ENCODE measurements around the gene NANOS3.

NANOS3 gene

GRCh38 chr19:13882836-13883235 is 5.9 kb downstream of the NANOS3 start:
- FAIRE-seq, result no peak

DNA sequence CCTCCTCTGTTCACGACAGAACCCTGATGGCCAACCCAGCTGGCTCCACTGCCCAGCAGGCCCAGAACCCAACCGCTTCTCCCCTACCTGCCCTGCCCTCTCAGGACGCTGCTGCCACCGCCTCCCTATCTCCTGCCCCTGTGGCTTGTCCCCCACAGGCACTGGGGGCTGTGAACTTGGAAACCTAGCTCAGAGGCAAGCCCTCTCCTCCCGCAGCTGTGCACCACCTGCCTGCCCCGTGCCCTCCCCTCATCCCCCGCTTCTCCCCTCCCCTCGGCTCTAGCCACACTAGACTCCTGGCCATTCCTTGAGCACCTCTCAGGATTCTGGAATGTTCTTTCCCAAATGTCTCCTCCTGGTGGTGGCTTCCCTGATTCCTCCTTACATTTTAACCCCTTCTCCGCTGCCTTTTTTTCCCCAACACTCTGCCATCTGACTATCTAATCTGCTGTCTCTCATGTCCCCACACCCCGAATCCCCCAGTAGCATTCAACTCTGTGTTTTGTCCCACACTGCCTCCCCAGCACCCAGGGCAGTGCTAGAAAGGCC is 6.7 kb downstream of the NANOS3 start:
- DNase-seq (ENCODE audit: insufficient read length, low spot score) (no peak), FAIRE-seq (no peak)

More at GRCh38 chr19:13882836-13883235, 5.9 kb downstream of the NANOS3 start:
- DNase-seq (ENCODE audit: insufficient read length, low spot score), result no peak

GRCh38 chr19:13884726-13885591 is 8.0 kb downstream of the NANOS3 start:
- DNase-seq (ENCODE audit: insufficient read length, low spot score) (no peak), FAIRE-seq (no peak)

GRCh38 chr19:13885826-13886365 is 9.0 kb downstream of the NANOS3 start:
- no peak for DNase-seq (ENCODE audit: insufficient read length, low spot score)
- no peak for FAIRE-seq

- DNase-seq (ENCODE audit: insufficient read length, low spot score) (no peak), FAIRE-seq (no peak)
Observed at GRCh38 chr19:13887018-13887436, 10.1 kb downstream of the NANOS3 start.

DNA sequence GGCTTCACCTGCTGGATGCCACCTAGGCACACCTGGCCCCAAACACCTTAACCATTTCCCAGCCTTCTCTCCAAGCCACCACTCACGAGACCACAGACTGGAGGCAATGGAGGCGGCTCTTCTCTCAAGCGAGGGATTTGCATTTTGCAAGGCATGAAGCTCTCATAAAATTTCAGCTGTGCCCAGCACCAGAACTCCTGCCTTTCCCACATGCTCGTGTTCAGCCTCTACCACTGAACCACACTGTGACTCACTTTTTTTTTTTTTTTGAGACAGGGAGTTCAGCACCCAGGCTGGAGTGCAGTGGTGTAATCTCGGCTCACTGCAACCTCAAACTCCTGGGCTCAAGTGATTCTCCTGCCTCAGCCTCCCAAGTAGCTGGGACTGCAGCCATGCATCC is 10.6 kb downstream of the NANOS3 start:
- DNase-seq (ENCODE audit: insufficient read length, low spot score) (no peak), FAIRE-seq (no peak)

DNA sequence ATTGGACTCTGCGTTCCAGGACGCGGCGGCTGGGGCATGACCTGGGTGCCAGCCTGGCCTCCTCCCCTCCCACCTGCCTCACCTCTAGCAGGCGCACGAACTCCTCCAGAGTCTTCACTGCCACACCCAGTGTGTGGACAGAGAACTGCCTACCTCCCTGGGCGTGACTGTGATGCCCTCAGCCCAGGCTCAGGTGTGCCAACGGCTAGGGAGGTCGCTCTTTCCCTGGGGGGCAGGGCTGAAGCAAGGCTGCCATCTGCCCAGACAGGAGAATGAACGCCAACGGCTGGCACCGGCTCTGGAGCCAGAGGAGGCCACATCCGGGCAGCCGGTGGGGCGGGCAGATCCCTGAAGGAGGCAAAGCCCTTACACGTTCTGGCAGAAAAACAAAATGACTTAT is 11.3 kb downstream of the NANOS3 start:
- FAIRE-seq, result no peak

DNA sequence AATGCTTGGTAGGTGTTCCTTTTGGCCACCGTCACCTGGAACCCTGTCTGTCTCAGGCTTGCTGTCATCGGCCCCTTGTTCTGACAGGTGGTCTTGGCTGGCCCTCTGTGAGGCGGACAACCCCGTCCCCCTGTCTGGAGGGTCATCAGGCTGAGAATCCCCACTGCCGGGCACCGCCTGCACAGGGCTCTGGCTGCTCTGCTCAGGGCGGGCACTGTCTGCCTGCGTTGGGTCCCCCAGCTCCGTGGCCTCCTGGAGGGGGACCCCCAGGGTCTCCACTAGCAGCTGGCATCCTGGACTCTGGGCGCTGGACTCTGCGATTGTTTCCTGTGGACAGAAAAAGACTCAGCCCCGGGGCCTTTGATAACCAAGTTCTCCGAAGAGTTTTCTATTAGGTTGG is 13.2 kb downstream of the NANOS3 start:
- FAIRE-seq, result no peak
- DNase-seq (ENCODE audit: insufficient read length, low spot score), result no peak

More for the DNA sequence above, 11.3 kb downstream of the NANOS3 start:
- DNase-seq (ENCODE audit: insufficient read length, low spot score), result no peak

DNA sequence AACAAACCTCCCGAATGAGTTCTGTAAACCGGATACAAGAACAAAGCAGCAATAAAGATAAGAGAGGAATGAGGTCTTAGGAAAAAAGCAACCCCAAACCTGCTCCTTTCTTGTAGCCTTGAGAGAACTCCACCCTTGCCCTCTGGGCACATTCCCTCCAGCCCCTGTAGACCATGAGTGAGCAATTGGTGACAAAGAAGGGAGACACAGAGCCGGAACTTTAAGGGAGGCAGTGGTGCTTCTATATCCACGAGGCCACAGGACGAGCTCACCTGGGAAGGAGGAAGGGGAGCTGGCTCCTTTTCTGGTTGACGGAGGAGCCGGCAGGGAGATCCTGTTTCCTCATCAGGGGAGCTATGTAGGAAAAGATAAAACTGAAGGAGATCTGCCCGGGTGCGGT is 15.9 kb downstream of the NANOS3 start:
- FAIRE-seq (no peak), DNase-seq (ENCODE audit: insufficient read length, low spot score) (no peak)

- DNase-seq (ENCODE audit: insufficient read length, low spot score) (no peak), FAIRE-seq (no peak)
Observed at GRCh38 chr19:13894552-13894951, 17.6 kb downstream of the NANOS3 start.

DNA sequence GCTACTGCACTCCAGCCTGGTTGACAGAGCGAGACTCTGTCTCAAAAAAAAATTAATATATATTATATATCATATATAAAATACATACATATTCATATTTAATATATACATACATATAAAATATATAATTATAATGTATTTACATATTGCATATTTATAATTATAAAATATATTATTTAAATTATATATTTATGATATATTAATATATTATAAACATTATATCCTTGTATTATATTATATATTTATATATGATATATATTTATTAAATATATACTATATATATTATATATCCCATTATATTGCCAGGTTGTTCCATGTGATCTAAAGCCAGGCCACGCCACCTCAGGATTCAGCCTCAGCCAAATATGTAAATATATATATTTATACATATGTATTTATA is 19.3 kb downstream of the NANOS3 start:
- DNase-seq (ENCODE audit: insufficient read length, low spot score) (no peak), FAIRE-seq (no peak)

DNA sequence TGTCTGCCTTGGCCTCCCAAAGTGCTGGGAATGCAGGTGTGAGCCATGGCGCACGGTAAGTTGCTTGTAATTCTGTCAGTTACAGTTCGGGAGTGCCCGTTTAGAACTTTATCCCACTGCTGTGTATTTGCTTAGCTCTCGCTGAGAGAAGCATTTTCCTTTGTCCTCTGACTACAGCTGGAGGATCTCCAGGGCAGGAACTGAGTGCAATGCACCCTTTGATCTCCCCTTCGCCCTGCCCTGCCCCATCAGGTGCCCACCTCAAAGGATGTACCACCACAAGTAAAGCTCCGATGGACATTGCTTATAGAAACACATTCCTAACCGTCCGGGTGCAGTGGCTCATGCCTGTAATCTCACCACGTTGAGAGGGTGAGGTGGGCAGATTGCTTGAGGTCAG is 22.5 kb downstream of the NANOS3 start:
- no peak for FAIRE-seq

DNA sequence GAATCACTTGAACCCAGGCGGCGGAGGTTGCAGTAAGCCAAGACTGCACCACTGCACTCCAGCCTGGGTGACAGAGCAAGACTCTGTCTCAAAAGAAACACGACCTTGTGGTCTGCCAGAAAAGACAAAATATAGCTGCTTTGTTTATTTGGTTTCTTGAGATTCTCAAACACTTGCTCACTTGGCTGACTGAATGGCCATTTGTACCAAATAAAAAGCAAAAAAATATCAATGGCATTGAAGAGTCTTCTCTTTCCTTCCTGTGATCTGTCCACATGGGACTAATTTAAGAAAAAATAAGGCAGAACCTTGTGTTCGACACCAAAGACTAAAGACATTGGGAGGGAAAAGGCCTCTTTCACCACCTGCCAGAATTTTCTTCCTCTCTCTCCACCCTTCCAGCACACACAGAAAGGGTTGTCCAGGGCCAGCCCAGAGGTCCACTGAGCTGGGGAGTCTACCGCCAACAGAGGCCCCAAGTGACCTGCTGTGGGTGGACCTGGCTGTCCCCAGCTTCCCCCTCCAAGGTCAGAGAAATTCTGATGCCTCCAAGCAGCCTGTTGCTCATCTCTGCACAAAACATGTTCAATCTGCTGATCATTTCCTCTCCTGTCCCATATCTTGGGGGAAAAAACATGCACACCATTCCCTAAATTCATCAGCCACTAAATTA is 23.1 kb downstream of the NANOS3 start:
- no peak for DNase-seq (ENCODE audit: insufficient read length, low spot score)
- no peak for FAIRE-seq

More for the DNA sequence above, 22.5 kb downstream of the NANOS3 start:
- DNase-seq (ENCODE audit: insufficient read length, low spot score), result no peak

DNA sequence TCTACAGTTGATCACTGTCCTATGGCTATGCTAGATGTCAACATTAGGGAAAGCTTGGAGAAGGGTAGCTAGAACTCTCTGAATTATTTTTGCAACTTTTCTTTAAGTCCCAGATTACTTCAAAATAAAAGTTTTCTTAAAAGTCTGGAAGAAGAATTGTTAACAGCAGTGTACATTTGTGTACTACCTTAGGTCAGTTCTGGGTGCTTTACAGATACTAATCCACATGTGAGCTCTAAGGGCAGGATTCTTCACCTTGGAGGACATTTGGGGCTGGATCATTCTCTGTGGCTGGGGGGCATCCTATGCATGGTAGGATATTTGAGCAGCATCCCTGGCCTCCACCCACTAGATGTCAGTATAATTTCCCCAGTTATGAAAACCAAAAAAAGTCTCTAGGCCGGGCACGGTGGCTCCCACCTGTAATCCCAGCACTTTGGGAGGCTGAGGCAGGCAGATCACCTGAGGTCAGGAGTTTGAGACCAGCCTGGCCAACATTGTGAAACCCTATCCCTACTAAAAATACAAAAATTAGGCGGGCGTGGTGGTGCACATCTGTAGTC is 26.1 kb downstream of the NANOS3 start:
- FAIRE-seq (no peak), DNase-seq (ENCODE audit: insufficient read length, low spot score) (no peak)

DNA sequence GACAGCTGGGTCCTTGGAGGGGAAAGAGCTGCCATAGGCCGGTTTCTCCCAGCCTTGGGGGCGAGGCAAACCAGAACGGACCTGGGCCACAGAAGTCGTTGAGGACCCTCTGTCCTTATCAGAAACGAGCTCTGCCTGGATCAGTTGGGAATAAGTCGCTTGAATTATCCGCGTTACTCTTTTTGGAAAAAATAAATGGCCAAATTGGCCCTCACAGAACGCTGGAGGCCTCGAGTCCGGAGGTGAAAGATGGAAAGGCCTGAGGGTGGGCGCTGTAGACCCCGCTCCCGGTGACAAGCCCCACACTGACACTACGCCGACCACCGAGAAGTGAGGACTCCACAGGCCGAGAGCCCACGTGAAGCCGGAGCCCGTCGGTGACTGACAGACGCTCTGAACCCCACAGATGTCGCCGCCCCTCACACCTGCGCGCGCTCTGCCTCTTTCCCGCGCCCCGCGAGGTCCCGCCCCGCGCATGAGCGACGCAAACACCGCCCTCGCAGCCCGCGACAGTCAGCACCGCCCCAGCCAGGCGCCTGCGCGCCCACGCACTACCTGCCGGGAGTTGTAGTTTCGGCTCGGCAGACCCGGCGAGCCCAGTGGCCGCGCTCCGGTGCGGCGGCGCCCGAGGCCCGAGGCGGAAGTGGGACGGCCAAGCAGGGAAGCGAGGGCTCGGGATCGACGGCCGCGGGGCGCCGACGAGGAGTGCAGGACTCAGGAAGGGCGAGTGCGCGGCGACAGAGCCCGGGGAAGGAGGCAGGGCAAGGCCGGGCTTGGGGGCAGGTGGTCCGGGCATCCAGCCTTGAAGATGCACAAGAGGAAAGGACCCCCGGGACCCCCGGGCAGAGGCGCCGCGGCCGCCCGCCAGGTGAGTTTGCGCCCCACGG is 28.9 kb downstream of the NANOS3 start, which contains the start of the genes BRME1 and CC2D1A:
Gene BRME1, minus strand, starts transcription at position 484 of the 887 bp plus-strand sequence. CDS start 1,225 bp downstream, outside the sequence.
Gene CC2D1A, plus strand, starts transcription at position 568 of the 887 bp plus-strand sequence. Its CDS starts 241 bp downstream, at position 809.
- FAIRE-seq, result peak; percentile 89
- peak; percentile 98 for DNase-seq (ENCODE audit: insufficient read length, low spot score)

DNA sequence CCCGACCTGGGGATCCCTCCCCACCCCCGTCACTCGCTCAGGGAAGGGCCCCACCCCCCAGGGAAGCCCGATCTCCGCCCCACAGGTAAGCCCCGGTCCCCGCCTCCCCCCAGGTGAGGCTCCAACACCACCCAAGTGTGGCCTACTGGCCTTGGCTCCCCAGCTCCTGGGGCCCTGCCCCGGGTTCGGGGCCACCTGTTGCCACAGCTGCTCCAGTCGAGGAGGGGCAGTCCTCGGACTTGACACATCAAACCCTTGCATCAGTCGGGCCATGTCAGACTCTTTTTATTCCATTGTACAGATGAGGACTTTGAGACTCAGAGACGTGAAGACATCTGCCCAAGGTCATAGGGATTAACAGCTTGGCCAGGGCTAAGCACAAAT is 29.6 kb downstream of the NANOS3 start:
- no peak for DNase-seq (ENCODE audit: insufficient read length, low spot score)
- FAIRE-seq, result no peak

DNA sequence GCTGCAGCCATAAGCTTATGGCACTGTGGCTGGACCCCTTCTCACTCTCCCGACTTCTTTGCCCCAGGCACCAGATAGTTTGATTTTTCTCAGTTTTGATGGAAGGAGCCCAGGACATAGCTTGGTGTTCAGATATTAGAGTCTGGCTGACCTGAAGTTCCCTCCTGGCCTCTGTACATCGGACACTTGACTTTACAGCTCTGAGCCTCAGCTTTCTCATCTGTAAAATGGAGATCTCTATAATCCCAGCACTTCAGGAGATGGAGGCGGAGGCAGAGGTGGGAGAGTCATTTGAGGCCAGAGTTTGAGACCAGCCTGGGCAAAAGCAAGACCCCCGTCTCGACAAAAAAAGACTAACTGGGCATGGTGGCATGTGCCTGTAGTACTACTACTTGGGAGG is 30.0 kb downstream of the NANOS3 start:
- DNase-seq (ENCODE audit: insufficient read length, low spot score) (no peak), FAIRE-seq (no peak)

DNA sequence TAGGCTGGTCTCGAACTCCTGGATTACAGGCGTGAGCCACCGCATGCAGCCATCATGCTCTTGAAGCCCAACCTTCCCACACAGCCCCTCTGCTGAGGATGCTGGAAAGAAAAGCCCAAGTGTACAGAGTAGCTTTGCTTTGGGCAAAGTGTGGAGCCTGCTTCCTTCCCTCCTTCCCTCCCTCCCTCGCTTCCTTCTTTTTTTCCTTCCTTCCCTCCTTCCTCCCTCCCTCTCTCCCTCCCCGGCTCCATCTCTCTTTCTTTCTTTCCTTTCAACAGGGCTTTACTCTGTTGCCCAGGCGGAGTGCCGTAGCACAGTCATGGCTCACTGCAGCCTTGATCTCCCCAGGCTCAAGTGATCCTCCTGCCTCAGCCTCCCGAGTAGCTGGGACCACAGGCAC is 31.7 kb downstream of the NANOS3 start:
- FAIRE-seq, result no peak

GRCh38 chr19:13909430-13909829 is 32.5 kb downstream of the NANOS3 start:
- no peak for DNase-seq (ENCODE audit: insufficient read length, low spot score)
- FAIRE-seq, result no peak

More for the DNA sequence above, 31.7 kb downstream of the NANOS3 start:
- no peak for DNase-seq (ENCODE audit: insufficient read length, low spot score)

DNA sequence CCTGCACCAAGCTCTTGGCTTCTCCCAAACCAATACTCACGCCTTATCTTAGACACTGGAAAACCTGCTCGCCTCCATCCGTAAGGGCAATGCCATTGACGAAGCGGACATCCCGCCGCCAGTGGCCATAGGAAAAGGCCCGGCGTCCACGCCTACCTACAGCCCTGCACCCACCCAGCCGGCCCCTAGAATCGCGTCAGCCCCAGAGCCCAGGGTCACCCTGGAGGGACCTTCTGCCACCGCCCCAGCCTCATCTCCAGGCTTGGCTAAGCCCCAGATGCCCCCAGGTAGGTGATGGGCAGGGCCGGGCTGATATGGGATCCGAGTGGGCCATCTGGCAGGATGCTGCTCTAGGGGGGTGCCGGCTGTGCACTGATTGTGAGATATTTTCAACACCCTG is 36.4 kb downstream of the NANOS3 start:
- DNase-seq (ENCODE audit: insufficient read length, low spot score), result no peak
- no peak for FAIRE-seq
